HG03045 (cell line): ENCODE measurements around the gene PLCG1.
"Not testable (repeated sequence)": the region's sequence is repeated elsewhere in the genome, so short reads cannot be mapped to it uniquely, and the experiment has no call there.

Experiments used
- ATAC-seq: cut with Tn5 transposase; IDR thresholded peaks from one replicate; pipeline ENCODE4 v1.9.1; 2021; ENCODE audit warnings: mild to moderate bottlenecking, moderate library complexity; ENCODE audit not compliant: unreplicated experiment

The PLCG1 gene

GRCh38 chr20:41136680-41137613 lies at the start of gene PLCG1:
Gene PLCG1, plus strand, starts transcription at chr20:41137543. Its CDS starts 99 bp downstream, at chr20:41137642.
- ATAC-seq = peak; percentile 59

- no peak for ATAC-seq
Measured at GRCh38 chr20:41087777-41088176, 49.6 kb upstream of the PLCG1 start.

- no peak for ATAC-seq
Measured at GRCh38 chr20:41089555-41089954, 47.8 kb upstream of the PLCG1 start.

- no peak for ATAC-seq
Measured at GRCh38 chr20:41091927-41092326, 45.4 kb upstream of the PLCG1 start.

DNA sequence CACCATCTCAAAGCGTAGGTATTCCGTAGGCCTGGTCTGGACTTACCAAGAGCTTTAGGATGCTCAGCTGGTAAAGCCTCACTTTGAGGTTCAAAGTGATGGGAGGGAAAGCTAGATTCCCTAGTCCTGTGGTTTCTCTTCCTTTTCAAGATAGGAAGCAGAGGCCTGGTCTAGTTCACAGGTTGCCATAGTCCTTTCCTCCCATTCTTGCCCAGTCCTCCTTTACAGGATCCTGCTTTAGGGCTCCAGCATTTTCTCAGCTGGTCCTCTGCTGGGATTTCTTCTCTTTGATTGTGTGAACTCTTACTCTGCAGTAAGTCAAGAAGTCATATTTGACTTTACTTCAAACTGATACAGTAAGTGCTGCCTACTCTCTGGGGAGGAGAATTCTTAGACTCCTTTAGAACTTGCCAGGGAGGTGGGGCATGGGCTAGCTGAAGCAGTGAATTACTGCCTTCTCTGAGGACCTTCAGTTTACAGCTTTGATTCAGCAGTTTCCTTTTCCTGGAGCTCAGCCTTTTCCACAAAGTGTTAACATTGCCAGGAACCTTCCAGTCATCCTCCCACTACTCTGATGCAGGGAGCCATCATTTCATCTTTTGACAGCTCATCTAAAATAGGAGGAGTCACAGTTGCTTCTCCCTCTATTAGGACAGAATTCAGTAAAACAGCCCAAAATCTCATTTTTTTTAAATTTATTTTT lies 42.8 kb upstream of the PLCG1 start:
- ATAC-seq = no peak

GRCh38 chr20:41095110-41095969 lies 42.0 kb upstream of the PLCG1 start:
- no peak for ATAC-seq

DNA sequence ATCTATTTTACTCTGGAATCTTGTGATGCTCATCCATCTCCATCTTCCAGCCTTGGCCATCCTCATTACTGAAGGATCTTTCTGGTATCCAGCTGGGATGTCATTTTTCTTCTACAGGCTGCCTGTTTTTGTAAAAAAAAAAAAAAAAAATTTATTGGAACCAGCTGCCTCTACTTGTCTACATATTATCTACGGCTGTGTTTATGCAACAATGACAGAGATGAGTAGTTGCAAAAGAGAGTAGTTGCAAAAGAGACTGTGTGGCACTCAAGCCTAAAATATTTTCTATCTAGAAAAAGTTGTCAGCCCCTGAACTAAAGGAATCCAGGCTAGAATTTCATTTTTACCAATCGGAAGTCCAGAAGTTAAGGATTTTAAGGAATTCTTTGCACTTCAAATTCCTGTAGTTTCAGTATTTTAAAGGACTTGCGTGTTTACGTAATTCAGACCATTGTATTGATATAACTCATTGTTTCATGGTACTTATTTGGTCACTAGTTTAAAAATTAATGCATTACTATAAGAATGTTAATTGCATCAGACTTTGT lies 38.6 kb upstream of the PLCG1 start:
- ATAC-seq = no peak

DNA sequence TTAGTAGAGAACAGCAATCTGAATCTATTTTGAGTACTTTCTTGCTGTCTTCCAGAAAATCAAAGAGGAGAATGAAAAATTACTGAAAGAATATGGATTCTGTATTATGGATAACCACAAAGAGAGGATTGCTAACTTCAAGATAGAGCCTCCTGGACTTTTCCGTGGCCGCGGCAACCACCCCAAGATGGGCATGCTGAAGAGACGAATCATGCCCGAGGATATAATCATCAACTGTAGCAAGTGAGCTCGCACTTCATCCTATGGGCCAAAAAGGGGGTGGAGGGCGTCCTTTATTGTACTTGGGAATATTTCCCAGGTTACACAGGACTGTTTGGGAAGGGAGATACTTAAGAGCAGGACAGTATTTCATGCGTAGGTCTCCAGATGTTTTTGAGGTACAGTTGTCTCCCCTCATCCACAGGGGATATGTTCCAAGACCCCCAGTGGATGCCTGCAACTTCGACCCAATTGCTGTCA lies 37.3 kb upstream of the PLCG1 start:
- ATAC-seq = no peak

- ATAC-seq = no peak
Measured at GRCh38 chr20:41101660-41102059, 35.7 kb upstream of the PLCG1 start.

DNA sequence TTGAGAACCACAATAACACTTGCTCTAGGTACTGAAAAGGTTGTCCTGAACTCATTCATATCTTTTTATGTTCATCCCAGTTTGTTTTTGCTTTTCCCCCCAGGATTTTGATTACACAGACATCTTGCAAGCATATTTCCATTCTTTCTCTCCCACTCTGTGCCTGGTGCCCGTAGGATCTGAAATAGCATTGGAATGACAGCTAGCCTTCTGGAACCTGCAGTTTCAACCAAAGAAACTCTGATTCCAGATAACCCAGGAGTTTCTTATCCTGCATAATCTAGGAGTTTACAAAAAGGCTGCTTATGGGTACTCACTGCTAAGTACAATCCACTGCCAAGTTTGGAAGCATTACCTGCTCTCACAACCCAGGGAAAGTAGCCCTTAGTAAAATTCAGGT lies 28.8 kb upstream of the PLCG1 start:
- no peak for ATAC-seq

DNA sequence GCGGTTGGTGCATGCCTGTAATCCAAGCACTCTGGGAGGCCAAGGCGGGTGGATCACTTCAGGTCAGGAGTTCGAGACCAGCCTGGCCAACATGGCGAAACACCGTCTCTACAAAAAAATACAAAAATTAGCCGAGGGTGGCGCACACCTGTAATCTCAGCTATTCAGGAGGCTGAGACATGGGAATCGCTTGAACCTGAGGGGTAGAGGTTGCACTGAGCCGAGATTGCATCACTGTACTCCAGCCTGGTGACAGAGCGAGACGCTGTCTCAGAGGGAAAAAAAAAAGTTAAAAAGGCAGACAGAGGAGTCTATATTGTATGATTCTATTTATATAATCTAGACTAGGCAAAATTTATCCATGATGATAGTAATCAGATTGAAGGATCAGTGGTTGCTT lies 27.3 kb upstream of the PLCG1 start:
- ATAC-seq = no peak

DNA sequence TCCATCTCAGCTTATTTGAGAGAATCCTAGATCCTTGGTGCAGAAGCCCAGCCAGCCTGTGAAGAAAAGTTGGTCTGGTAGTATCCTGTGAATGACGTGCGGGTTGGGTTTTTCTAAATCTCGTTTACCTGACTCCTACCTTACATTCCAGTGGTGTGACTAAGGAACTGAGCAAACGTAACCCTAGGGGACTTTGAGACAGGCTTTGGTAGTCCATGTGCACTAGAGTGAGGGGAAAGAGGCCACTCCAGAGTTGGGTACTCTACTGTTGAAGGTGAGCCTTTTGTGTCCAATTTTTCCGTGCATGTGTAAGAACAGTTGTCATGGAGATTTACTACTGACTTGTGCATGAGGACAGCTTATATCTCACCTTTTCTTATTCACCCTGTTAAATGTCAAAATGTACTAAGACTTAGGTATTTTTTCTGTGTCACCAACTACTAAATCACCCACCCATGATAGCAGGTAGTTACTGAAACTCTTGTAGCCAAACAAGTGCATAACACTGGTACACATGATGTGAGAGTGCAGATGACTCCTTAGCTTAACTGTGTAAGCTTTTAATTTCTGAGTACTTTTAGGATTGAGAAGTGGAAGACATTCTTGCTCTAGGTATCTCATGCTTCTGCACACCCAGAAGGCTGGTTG lies 26.3 kb upstream of the PLCG1 start:
- ATAC-seq = no peak

DNA sequence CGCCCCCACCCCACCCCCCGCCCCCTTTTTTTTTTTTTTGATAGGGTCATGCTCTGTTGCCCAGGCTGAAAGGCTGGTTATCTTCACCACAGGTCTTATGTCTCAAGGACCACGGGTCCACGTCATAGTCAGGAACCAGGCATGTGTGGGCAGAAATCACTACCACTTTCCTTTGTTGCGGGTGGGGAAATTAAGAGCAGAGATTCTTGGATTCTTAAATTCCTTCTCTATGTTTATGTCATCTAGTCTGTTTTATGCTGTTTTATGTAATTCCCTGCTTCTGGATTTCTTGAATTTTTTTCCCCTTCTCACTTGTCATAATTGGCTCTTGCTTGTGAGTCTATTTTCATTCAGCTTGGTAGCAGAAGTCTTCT lies 25.8 kb upstream of the PLCG1 start:
- no peak for ATAC-seq

DNA sequence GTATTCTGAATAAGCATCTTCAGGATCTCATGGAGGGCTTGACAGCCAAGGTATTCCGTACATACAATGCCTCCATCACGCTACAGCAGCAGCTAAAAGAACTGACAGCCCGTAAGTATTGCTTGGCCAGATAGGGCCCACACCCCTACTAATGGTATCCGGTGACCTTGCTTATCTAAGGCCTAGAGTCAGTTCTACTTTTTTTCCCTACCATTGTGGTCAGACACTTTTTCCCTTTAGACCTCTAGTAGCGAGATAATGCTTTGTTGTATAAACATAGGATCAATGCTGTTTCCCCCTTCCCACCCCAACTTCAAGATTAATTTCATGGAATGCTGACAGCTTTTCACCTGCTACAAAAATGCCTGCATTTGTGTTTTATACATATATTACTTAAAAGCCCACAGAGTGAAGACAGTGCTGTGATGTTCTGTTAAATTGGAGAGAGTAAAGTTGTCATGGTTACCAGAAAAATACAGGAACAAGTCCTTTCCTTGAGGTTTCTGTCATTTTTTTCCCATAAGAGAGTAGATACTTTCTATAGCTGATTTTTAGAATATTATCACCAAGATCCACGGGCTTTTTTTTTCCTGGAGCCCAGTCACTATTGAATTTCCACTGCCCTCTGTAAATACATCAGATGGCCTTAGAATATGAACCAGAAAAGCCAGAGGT lies 20.9 kb upstream of the PLCG1 start:
- ATAC-seq = no peak

GRCh38 chr20:41118159-41118558 lies 19.2 kb upstream of the PLCG1 start:
- ATAC-seq = not testable (repeated sequence)

DNA sequence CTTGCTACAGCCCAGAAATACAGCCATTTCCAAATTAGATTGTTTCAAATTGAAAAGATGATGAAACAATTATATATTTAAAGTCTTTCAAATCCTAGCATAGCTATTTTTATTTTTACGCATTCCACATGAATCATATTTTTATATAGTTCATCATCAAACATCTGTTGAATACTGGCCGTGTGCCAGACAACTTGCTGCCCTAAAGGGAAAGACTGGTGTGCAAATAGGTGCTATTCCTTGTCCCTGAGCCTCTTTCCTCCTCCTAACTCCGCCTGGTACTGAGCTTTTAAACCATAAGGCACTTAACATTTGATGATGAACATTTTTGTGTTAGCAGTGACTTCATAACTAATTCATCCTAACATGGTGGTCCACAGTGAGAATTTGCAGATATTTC lies 18.7 kb upstream of the PLCG1 start:
- no peak for ATAC-seq

GRCh38 chr20:41119614-41120561 lies 17.5 kb upstream of the PLCG1 start:
- ATAC-seq = no peak

- ATAC-seq = no peak
Measured at GRCh38 chr20:41121399-41121798, 15.9 kb upstream of the PLCG1 start.

DNA sequence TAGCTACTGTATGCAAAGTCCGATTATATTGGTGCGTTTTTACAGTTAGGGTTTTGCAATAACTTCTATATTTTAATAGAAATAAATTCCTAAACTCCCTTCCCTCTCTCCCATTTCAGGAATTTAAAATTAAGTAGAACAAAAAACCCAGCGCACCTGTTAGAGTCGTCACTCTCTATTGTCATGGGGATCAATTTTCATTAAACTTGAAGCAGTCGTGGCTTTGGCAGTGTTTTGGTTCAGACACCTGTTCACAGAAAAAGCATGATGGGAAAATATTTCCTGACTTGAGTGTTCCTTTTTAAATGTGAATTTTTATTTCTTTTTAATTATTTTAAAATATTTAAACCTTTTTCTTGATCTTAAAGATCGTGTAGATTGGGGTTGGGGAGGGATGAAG lies 13.7 kb upstream of the PLCG1 start:
- no peak for ATAC-seq
